Mesenchymal stem cell (in vitro differentiated cells and primary cell): ENCODE results near the gene SMYD4.
"Not testable (repeated sequence)": the region's sequence is repeated elsewhere in the genome, so short reads cannot be mapped to it uniquely, and the experiment has no call there.

Source experiments
- DNase-seq: peaks from one replicate; pipeline ENCODE4 v3.0.0-alpha.2; 2013
- H2AFZ ChIP-seq: one replicate; pipeline ENCODE4 v1.6.1; 2013; ENCODE audit warnings: low read depth, mild to moderate bottlenecking, control low read depth, inconsistent platforms, low read length, moderate library complexity
- H2AK5ac ChIP-seq: 2 replicates; pipeline ENCODE4 v1.6.1; 2013; ENCODE audit warnings: low read length, moderate library complexity, mild to moderate bottlenecking, inconsistent platforms; ENCODE audit not compliant: severe bottlenecking
- H2BK120ac ChIP-seq: one replicate; pipeline ENCODE4 v1.6.1; 2013; ENCODE audit warnings: low read depth, mild to moderate bottlenecking, inconsistent platforms, low read length, moderate library complexity
- H2BK12ac ChIP-seq, 2 experiments: one replicate each; pipeline ENCODE4 v1.6.1; 2013; ENCODE audit warnings: inconsistent platforms in 2 of 2, low read length in 2 of 2, mild to moderate bottlenecking in 2 of 2, moderate library complexity in 2 of 2, control low read depth in 1 of 2
- H2BK15ac ChIP-seq: one replicate; pipeline ENCODE4 v1.6.1; 2013; ENCODE audit warnings: mild to moderate bottlenecking, low read depth, inconsistent platforms; ENCODE audit not compliant: poor library complexity, severe bottlenecking
- H2BK5ac ChIP-seq: 2 replicates; pipeline ENCODE4 v1.6.1; 2013; ENCODE audit warnings: low read depth, mild to moderate bottlenecking, low read length, control low read depth, inconsistent platforms; ENCODE audit not compliant: poor library complexity, severe bottlenecking
- H3K14ac ChIP-seq, 2 experiments: one replicate each; pipeline ENCODE4 v1.6.1; 2013; ENCODE audit warnings: inconsistent platforms in 2 of 2, low read length in 2 of 2, control low read depth in 1 of 2, mild to moderate bottlenecking in 1 of 2, moderate library complexity in 1 of 2
- H3K18ac ChIP-seq, 2 experiments: one replicate each; pipeline ENCODE4 v1.6.1; 2013; ENCODE audit warnings: inconsistent platforms in 2 of 2, low read length in 2 of 2, control low read depth in 1 of 2, low read depth in 1 of 2, mild to moderate bottlenecking in 1 of 2
- H3K23ac ChIP-seq, 2 experiments: one replicate each; pipeline ENCODE4 v1.6.1; 2013; ENCODE audit warnings: inconsistent platforms in 2 of 2, low read length in 2 of 2, mild to moderate bottlenecking in 2 of 2, moderate library complexity in 2 of 2, control low read depth in 1 of 2
- H3K27ac ChIP-seq: 2 replicates; pipeline ENCODE4 v1.5.1; 2013; ENCODE audit warnings: mild to moderate bottlenecking, moderate library complexity, low read length, control low read depth, inconsistent platforms; ENCODE audit not compliant: poor library complexity, severe bottlenecking
- H3K27me3 ChIP-seq, 2 experiments: 2 replicates each; pipeline versions ENCODE4 v1.6.1 to v1.7.0; 2013; ENCODE audit warnings: low read length in 2 of 2, mild to moderate bottlenecking in 2 of 2, moderate library complexity in 2 of 2, control low read depth in 1 of 2, inconsistent platforms in 1 of 2; ENCODE audit not compliant: control insufficient read depth in 1 of 2, insufficient read depth in 1 of 2
- H3K36me3 ChIP-seq, 2 experiments: 2 replicates each; pipeline versions ENCODE4 v1.6.1 to v1.7.0; 2013; ENCODE audit warnings: low read length in 2 of 2, control low read depth in 1 of 2, inconsistent platforms in 1 of 2, low read depth in 1 of 2, mild to moderate bottlenecking in 1 of 2; ENCODE audit not compliant: insufficient read depth in 2 of 2, control insufficient read depth in 1 of 2
- H3K4ac ChIP-seq, 2 experiments: one replicate each; pipeline ENCODE4 v1.6.1; 2013; ENCODE audit warnings: inconsistent platforms in 2 of 2, low read length in 2 of 2, mild to moderate bottlenecking in 2 of 2, moderate library complexity in 2 of 2, control low read depth in 1 of 2, low read depth in 1 of 2
- H3K4me1 ChIP-seq: 2 replicates; pipeline ENCODE4 v1.6.1; 2013; ENCODE audit warnings: low read depth, low read length, control low read depth; ENCODE audit not compliant: control insufficient read depth, insufficient read depth
- H3K4me2 ChIP-seq: 2 replicates; pipeline ENCODE4 v1.6.1; 2013; ENCODE audit warnings: low read length, mild to moderate bottlenecking, inconsistent platforms; ENCODE audit not compliant: poor library complexity, severe bottlenecking
- H3K4me3 ChIP-seq, 2 experiments: 2 replicates each; pipeline versions ENCODE4 v1.5.1 to v1.7.0; 2013; ENCODE audit warnings: low read length in 2 of 2, mild to moderate bottlenecking in 2 of 2, control low read depth in 1 of 2, low read depth in 1 of 2; ENCODE audit not compliant: insufficient read depth in 1 of 2
- H3K79me1 ChIP-seq: replicated peaks from 2 replicates; pipeline ENCODE4 v1.6.1; 2013; ENCODE audit warnings: mild to moderate bottlenecking, control low read depth, low read length, inconsistent platforms; ENCODE audit not compliant: poor library complexity, severe bottlenecking
- H3K9ac ChIP-seq: 2 replicates; pipeline ENCODE4 v1.7.0; 2013; ENCODE audit warnings: mild to moderate bottlenecking, low read length, moderate library complexity
- H3K9me3 ChIP-seq: 2 replicates; pipeline ENCODE4 v1.7.0; 2013; ENCODE audit warnings: mild to moderate bottlenecking, low read length; ENCODE audit not compliant: control insufficient read depth
- H4K8ac ChIP-seq: one replicate; pipeline ENCODE4 v1.6.1; 2013; ENCODE audit warnings: inconsistent platforms, mild to moderate bottlenecking, low read length, moderate library complexity
- H4K91ac ChIP-seq: one replicate; pipeline ENCODE4 v1.6.1; 2013; ENCODE audit warnings: mild to moderate bottlenecking, low read length, inconsistent platforms
- WGBS: methylation state at CpG from one replicate; pipeline ENCODE4 v1.1.7; 2013; ENCODE audit warnings: mixed read lengths; 5-methylcytosine and 5-hydroxymethylcytosine counted together

Gene SMYD4

DNA sequence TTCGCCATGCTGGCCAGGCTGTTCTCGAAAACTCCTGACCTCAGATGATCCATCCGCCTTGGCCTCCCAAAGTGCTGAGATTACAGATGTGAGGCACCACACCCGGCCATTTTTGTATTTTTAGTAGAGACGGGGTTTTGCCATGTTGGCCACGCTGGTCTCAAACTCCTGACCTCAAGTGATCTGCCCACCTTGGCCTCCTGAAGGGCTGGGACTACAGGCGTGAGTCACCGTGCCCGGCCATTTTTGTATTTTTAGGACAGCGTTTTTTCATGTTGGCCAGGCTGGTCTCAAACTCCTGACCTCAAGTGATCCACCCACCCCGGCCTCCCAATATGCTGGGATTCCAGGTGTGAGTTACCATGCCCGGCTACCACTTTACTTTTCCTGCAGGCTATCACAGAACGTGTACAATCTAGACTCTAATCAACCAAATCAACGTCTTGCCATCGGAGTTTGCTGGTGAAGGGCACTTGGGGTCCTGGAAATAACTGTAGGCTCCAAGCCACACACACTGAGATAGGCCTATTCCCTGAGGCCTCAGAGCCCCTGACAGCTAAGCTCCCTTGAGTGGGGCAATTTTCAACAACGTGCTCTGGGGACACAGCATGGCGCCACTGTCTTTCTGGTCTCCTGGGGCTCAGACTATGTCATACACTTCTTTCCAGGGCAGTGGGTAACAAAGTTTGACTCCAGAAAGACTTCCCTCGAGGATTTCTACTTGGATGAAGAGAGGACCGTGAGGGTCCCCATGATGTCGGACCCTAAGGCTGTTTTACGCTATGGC, 55.1 kb downstream of the SMYD4 start:
- Histone ChIP-seq H3K27ac (no peak overlapping the region), H3K4ac (no peak overlapping the region), H3K36me3 (peaks cover 21 to 83% of the 10 kb centered on the region in 2 experiments), H3K18ac (no peak overlapping the region), H3K9me3 (no peaks in the 10 kb centered on the region), H4K8ac (no peak overlapping the region), H3K9ac (no peak overlapping the region), H4K91ac (no peak overlapping the region), H2BK12ac (no peak overlapping the region), H3K79me1 (no peaks in the 10 kb centered on the region), H2AK5ac (no peak overlapping the region), H3K4me3 (no peak overlapping the region), H2AFZ (no peak overlapping the region), H2BK5ac (no peak overlapping the region), H3K4me2 (no peak overlapping the region), H3K14ac (no peak overlapping the region), H3K23ac (no peak overlapping the region), H2BK15ac (no peak overlapping the region), H3K4me1 (peaks cover 11% of the 10 kb centered on the region), H3K27me3 (no peaks in the 10 kb centered on the region), H2BK120ac (no peak overlapping the region)
- 97% methylated on average over 21 of the region's 21 CpGs for WGBS
- no peak for DNase-seq

GRCh38 chr17:1773696-1774181, 56.0 kb downstream of the SMYD4 start:
- no peak for DNase-seq
- 85% methylated on average over 7 of the region's 7 CpGs for WGBS

DNA sequence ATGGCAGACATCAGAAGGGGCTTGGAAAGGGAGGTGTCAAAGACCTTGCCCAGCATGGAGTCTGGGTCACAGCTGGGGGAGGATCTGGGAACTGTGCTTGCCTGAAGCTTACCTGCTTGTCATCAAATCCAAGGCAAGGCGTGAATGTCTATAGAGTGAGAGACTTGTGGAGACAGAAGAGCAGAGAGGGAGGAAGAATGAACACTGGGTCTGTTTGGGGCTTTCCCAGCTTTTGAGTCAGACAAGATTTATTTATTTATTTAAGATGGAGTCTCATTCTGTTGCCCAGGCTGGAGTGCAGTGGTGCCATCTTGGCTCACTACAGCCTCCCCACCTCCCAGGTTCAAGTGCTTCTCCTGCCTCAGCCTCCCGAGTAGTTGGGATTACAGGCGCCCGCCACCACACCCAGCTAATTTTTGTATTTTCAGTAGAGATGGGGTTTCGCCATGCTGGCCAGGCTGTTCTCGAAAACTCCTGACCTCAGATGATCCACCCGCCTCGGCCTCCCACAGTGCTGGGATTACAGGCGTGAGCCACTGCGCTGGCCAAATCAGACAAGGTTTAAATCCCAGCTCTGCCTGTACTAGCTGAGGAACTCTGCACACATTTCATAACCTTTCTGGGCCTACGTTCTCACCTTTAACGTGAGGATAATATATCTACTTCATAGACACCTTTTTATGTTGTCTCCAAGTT, 56.6 kb downstream of the SMYD4 start:
- H2BK5ac ChIP-seq, H3K4me3 ChIP-seq, H2BK12ac ChIP-seq, H2AK5ac ChIP-seq, H3K4me2 ChIP-seq, H3K14ac ChIP-seq, H2BK120ac ChIP-seq, H3K4ac ChIP-seq, H3K27ac ChIP-seq, H2AFZ ChIP-seq, H4K8ac ChIP-seq, H3K23ac ChIP-seq, H3K27me3 ChIP-seq, H3K79me1 ChIP-seq, H3K18ac ChIP-seq, H4K91ac ChIP-seq, H2BK15ac ChIP-seq, H3K9me3 ChIP-seq: not testable (repeated sequence)
- peak; percentile 51 for DNase-seq
- 98% methylated on average over 12 of the region's 12 CpGs for WGBS
- H3K36me3 ChIP-seq, result peaks cover 15 to 81% of the 10 kb centered on the region in 2 experiments
- H3K4me1 ChIP-seq, result peaks cover 12% of the 10 kb centered on the region
- H3K9ac ChIP-seq, result peak overlapping the region; percentile 55

More at GRCh38 chr17:1773696-1774181, 56.0 kb downstream of the SMYD4 start:
- Histone ChIP-seq H2BK5ac (no peak overlapping the region), H3K23ac (no peak overlapping the region), H3K4ac (no peak overlapping the region), H4K8ac (peak overlapping the region; percentile 56), H3K18ac (no peak overlapping the region), H3K9me3 (no peaks in the 10 kb centered on the region), H2BK15ac (no peak overlapping the region), H2AK5ac (no peak overlapping the region), H3K9ac (peak overlapping the region; percentile 55), H3K27me3 (no peaks in the 10 kb centered on the region), H3K4me2 (no peak overlapping the region), H3K36me3 (peaks cover 19 to 87% of the 10 kb centered on the region in 2 experiments), H4K91ac (no peak overlapping the region), H2AFZ (no peak overlapping the region), H3K4me3 (no peak overlapping the region), H3K14ac (no peak overlapping the region), H3K27ac (no peak overlapping the region), H2BK120ac (no peak overlapping the region), H3K4me1 (peaks cover 12% of the 10 kb centered on the region), H2BK12ac (no peak overlapping the region), H3K79me1 (no peaks in the 10 kb centered on the region)

- 36% methylated on average over 21 of the region's 21 CpGs for WGBS
- no peak overlapping the region for H3K4me3 ChIP-seq
These were observed 59.8 kb downstream of the SMYD4 start for GRCh38 chr17:1769822-1770477.

More at GRCh38 chr17:1769822-1770477, 59.8 kb downstream of the SMYD4 start:
- H3K9me3 ChIP-seq, result no peaks in the 10 kb centered on the region
- H4K8ac ChIP-seq, result no peak overlapping the region
- H2BK12ac ChIP-seq, result peak overlapping the region in 1 of 2 experiments; percentile 21
- peak overlapping the region; percentile 0 for H3K27ac ChIP-seq
- no peak for DNase-seq
- H3K4me2 ChIP-seq, result peak overlapping the region; percentile 2
- peaks cover 7 to 66% of the 10 kb centered on the region in 2 experiments for H3K36me3 ChIP-seq
- H2AFZ ChIP-seq, result no peak overlapping the region
- no peak overlapping the region for H3K9ac ChIP-seq
- H3K79me1 ChIP-seq, result no peaks in the 10 kb centered on the region
- no peak overlapping the region for H2BK15ac ChIP-seq
- peak overlapping the region in 1 of 2 experiments; percentile 48 for H3K18ac ChIP-seq
- peaks cover 14% of the 10 kb centered on the region for H3K4me1 ChIP-seq
- H3K23ac ChIP-seq, result no peak overlapping the region
- no peaks in the 10 kb centered on the region for H3K27me3 ChIP-seq
- no peak overlapping the region for H2BK5ac ChIP-seq
- H3K14ac ChIP-seq, result no peak overlapping the region
- no peak overlapping the region for H3K4ac ChIP-seq
- no peak overlapping the region for H2BK120ac ChIP-seq
- no peak overlapping the region for H2AK5ac ChIP-seq
- H4K91ac ChIP-seq, result no peak overlapping the region
